Measurements from ENCODE around the gene DDX59.
"Not testable (repeated sequence)": the region's sequence is repeated elsewhere in the genome, so short reads cannot be mapped to it uniquely, and the experiment has no call there.

The DDX59 gene

DNA sequence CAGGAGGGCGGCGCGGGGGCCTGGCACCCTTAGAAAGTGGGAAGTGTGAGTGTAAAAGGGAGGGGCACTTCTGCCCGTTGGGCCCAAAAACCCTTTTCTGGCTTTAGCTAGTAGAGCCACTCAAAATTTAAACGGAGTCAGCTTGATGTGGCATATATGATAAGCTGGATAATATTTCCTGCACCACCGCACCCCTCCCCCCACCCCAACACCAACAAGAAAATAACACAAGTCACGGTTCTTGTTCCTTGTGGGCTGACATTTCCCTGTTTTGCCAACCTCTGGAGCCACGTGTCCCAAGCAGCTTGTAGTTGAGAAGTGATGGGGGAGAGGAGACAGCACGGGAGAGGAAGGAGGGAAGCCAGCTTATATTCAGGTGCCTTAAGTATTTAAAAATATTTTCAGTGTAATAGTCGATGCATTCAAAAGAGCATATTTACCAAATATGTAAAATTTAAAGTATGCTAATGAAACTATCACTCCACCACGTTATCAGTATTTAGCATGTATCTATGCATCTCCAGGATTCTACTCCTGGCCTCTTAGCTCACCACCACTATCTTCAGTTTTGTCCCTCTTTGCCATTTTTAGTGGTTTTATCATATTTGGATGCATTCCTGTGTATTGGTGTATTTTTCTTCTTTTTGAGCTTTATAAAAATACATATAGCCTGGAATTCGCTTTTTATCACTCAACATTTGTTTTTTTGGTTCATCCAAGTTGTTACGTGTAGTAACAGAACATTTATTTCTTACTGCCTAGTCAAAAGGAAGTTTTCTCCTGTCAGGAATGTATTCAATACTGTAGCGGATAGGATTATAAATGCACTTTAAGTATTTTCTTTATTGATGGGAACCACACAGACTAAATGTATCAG is 773 bp upstream of the DDX59 start:
- peak; percentile 83 for DNase-seq (ENCODE audit: low spot score)

GRCh38 chr1:200668514-200669313 is 993 bp downstream of the DDX59 start:
- no peak for DNase-seq (ENCODE audit: low spot score)

DNA sequence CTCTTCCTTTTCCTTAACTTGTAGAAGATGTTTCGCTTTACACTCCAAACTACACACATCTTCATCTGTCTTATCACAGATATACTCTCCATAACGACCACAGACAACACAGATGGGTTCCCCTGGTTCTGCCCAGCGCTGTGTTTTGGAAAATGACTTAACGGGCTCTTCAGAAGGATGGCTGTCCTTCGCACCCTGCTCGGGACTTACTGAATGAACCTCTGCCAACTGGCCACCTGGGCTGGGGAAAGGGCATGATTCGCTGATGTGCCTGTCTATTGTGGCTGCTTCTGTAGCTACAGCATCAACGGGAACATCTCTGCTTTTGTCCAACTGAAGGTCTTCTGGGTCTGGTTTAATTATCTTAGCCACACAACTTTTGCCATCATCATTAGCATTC is 3.4 kb downstream of the DDX59 start:
- no peak for DNase-seq (ENCODE audit: low spot score)

DNA sequence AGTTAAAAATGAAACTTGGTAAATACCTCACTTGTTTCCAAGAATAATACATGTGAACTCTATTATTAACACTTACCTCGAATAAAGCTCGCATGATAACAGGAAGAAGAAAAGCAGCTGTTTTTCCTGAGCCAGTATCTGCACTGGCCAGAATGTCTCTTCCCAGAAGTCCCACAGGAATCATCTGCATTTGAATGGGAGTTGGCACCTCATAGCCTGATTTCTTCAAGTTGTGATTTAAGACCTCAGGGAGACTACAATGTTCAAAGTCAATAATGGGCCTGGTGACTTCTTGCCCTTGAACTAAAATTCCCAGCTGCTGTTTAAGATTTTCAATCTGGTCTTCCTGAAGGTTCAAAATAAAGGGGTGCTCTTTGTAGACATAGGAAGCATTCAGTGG is 3.8 kb downstream of the DDX59 start:
- no peak for DNase-seq (ENCODE audit: low spot score)

GRCh38 chr1:200660719-200661118 is 9.0 kb downstream of the DDX59 start:
- DNase-seq (ENCODE audit: low spot score) = no peak

DNA sequence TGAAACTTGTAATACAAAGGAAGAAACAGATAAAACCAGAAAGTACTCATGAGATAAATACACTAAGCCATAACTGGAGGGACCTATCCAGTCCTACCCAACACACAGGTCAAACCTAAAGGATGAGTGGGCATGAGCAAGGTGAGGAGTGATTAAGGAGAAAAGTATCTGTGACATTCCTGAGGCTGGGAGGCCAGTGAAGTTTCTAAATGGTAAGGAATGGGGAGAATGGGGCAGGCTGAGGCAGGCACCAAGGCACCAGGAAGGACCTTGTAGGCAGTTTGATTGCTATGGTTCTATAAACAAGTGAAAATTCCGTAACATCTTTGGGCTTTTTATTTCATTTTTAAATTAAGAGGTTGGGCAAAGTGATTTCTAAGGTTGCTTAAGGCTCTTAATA is 10.4 kb downstream of the DDX59 start:
- DNase-seq (ENCODE audit: low spot score) = no peak

- no peak for DNase-seq (ENCODE audit: low spot score)
Measured at GRCh38 chr1:200658037-200658818, 11.5 kb downstream of the DDX59 start.

- no peak for DNase-seq (ENCODE audit: low spot score)
Measured at GRCh38 chr1:200654660-200655059, 15.0 kb downstream of the DDX59 start.

- no peak for DNase-seq (ENCODE audit: low spot score)
Measured at GRCh38 chr1:200653022-200653462, 16.7 kb downstream of the DDX59 start.

- DNase-seq (ENCODE audit: low spot score) = no peak
Measured at GRCh38 chr1:200652378-200652777, 17.3 kb downstream of the DDX59 start.

- no peak for DNase-seq (ENCODE audit: low spot score)
Measured at GRCh38 chr1:200646515-200646914, 23.2 kb downstream of the DDX59 start.

DNA sequence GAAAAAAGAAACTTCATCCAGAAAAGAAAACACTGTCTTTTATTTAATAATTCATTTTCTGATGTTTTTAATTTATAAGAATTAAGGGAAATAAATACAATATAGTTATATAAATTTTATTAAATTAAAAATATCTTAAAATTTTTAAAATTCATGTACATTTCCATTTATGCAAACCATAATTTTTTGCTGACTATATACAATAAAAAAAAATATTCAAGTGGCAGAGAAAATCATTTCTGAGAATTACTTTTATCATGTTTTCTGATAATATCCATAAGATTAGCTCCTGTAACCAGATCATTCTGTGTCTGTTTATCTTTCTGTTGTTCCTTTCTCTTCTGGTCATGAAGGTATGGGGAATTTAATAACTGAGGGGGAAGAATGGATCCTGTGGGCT is 25.7 kb downstream of the DDX59 start:
- DNase-seq (ENCODE audit: low spot score) = no peak

- peak; percentile 42 for DNase-seq (ENCODE audit: low spot score)
Measured at GRCh38 chr1:200642481-200642880, 27.2 kb downstream of the DDX59 start.

DNA sequence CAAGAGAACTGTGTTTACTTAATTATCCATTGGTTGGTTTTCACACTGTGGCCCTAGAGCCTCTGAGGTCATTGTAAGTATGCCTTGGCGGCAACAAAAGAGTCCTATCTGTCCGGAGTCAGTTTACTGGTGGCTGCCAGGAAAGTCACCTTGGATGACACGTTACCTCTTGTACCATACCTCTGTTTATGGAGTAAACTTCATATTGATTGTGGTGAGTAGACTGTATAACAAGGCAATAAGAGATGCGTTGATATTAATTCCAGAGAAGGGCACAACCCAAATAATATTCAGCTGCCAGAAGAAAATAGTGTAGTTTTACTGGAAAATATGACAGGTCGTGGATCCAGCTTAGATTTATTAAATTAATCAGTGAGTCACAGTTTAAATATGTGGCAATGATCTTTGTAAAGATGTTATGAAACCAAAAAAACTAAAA is 28.7 kb downstream of the DDX59 start:
- DNase-seq (ENCODE audit: low spot score) = no peak

DNA sequence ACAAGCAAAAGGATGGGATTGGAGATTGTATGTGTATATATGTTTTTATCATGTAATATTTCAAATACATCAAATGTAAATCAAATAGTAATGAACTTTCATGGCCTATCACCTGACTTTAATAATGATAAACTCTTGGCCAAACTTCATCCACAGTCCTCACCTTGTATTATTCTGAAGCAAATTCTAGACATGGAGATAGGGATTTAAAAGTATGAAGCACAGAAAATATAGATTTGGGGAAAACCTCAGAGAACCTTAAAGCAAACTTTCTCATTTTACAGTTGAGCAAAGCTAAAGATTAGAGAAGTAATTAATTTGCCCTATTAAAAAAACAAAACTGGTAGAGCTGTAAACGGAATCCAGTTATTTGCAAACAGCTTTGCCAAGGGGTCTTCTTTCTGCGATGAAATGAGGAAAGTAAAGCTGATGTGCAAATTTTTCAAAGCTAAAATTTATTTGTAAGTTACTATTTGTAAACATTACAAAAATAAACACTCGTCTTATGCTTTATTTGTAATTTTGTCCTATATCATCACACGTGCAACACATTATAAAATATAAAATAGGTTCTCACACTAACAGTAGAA is 29.2 kb downstream of the DDX59 start:
- no peak for DNase-seq (ENCODE audit: low spot score)

DNA sequence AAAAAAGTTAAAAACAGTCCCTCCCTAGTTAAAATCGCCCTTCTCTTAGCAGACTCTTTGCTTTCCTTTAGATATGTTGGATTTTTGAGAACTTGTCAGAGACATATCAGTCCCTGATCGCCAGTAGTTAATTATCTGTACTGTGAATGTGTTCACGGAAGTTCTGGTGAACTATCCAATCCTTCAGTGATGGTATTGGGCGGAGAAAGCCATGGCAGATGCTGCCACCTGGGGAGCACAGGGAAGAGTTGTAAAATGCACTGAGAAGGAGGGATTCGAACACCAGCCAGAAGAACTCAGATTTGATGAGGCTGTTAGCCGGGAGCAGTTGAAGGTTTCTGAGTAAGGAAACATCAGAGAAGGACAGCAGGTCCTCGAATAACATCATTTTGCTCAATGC is 31.6 kb downstream of the DDX59 start:
- DNase-seq (ENCODE audit: low spot score) = no peak

DNA sequence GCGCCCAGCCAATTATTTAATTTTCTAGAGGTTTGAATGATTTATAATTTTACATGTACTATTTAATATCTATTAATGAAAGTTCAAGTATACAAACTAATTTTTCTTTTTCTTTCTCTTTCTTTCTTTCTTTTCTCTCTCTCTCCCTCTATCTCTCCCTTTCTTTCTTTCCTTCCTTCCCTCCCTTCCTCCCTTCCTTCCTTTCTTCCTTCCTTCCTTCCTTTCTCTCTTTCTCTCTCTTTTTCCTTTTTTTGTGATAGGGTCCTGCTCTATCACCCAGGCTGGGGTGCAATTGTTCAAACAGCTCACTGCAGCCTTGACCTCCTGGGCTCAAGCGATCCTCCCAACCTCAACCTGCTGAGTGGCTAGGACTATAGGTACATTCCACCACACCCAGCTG is 33.0 kb downstream of the DDX59 start:
- no peak for DNase-seq (ENCODE audit: low spot score)

- no peak for DNase-seq (ENCODE audit: low spot score)
Measured at GRCh38 chr1:200634261-200635122, 35.2 kb downstream of the DDX59 start.

GRCh38 chr1:200631375-200631774 is 38.3 kb downstream of the DDX59 start:
- no peak for DNase-seq (ENCODE audit: low spot score)

- DNase-seq (ENCODE audit: low spot score) = not testable (repeated sequence)
Measured at GRCh38 chr1:200630515-200630899, 39.2 kb downstream of the DDX59 start.

Data from Ammon's horn (tissue), 1 donor.